Non-pigmented ciliary epithelial cell (primary cell): ENCODE measurements around the gene IQCE.

Experiments
- DNase-seq: peaks from one replicate; pipeline ENCODE4 v3.0.0-alpha.2; 2010; ENCODE audit warnings: low read depth

IQCE gene

GRCh38 chr7:2634267-2635145, 75.7 kb downstream of the IQCE start:
- no peak for DNase-seq

GRCh38 chr7:2635148-2635668, 76.4 kb downstream of the IQCE start:
- DNase-seq = no peak

GRCh38 chr7:2635810-2636701, 77.3 kb downstream of the IQCE start:
- DNase-seq = no peak

- DNase-seq = no peak
Measured at GRCh38 chr7:2637066-2637471, 78.3 kb downstream of the IQCE start.

- DNase-seq = no peak
Measured at GRCh38 chr7:2637505-2638223, 78.9 kb downstream of the IQCE start.

GRCh38 chr7:2638224-2638991, 79.6 kb downstream of the IQCE start:
- no peak for DNase-seq

- DNase-seq = no peak
Measured at GRCh38 chr7:2639181-2639681, 80.5 kb downstream of the IQCE start.

GRCh38 chr7:2639695-2640481, 81.1 kb downstream of the IQCE start:
- no peak for DNase-seq

- DNase-seq = no peak
Measured at GRCh38 chr7:2640482-2640830, 81.7 kb downstream of the IQCE start.

- DNase-seq = no peak
Measured at GRCh38 chr7:2640846-2641316, 82.1 kb downstream of the IQCE start.

GRCh38 chr7:2641406-2642393, 82.9 kb downstream of the IQCE start:
- DNase-seq = peak; percentile 77

GRCh38 chr7:2643386-2644219, 84.8 kb downstream of the IQCE start:
- DNase-seq = no peak

GRCh38 chr7:2644220-2644561, 85.4 kb downstream of the IQCE start:
- no peak for DNase-seq

GRCh38 chr7:2644562-2645273, 85.9 kb downstream of the IQCE start:
- no peak for DNase-seq

- DNase-seq = no peak
Measured at GRCh38 chr7:2645274-2645868, 86.6 kb downstream of the IQCE start.

- no peak for DNase-seq
Measured at GRCh38 chr7:2646336-2646679, 87.5 kb downstream of the IQCE start.
